Pons (tissue), 1 donor: ENCODE measurements around the gene DNMT1.

Experiments
- DNase-seq: peaks from one replicate; pipeline ENCODE4 v3.0.0-alpha.2; 2016; ENCODE audit warnings: low spot score

DNMT1 gene

GRCh38 chr19:10113592-10113963 is 81.2 kb downstream of the DNMT1 start:
- DNase-seq = no peak

GRCh38 chr19:10112895-10113591 is 81.7 kb downstream of the DNMT1 start:
- no peak for DNase-seq

- DNase-seq = no peak
These were observed 82.6 kb downstream of the DNMT1 start for GRCh38 chr19:10112037-10112761.

- DNase-seq = peak; percentile 59
These were observed 83.3 kb downstream of the DNMT1 start, which contains the start of gene P2RY11 for GRCh38 chr19:10111405-10111811. TSS of gene P2RY11 (plus strand) at chr19:10111693. CDS start at chr19:10111722, 29 bp downstream.

- DNase-seq = no peak
These were observed 83.8 kb downstream of the DNMT1 start for GRCh38 chr19:10110972-10111317.

DNA sequence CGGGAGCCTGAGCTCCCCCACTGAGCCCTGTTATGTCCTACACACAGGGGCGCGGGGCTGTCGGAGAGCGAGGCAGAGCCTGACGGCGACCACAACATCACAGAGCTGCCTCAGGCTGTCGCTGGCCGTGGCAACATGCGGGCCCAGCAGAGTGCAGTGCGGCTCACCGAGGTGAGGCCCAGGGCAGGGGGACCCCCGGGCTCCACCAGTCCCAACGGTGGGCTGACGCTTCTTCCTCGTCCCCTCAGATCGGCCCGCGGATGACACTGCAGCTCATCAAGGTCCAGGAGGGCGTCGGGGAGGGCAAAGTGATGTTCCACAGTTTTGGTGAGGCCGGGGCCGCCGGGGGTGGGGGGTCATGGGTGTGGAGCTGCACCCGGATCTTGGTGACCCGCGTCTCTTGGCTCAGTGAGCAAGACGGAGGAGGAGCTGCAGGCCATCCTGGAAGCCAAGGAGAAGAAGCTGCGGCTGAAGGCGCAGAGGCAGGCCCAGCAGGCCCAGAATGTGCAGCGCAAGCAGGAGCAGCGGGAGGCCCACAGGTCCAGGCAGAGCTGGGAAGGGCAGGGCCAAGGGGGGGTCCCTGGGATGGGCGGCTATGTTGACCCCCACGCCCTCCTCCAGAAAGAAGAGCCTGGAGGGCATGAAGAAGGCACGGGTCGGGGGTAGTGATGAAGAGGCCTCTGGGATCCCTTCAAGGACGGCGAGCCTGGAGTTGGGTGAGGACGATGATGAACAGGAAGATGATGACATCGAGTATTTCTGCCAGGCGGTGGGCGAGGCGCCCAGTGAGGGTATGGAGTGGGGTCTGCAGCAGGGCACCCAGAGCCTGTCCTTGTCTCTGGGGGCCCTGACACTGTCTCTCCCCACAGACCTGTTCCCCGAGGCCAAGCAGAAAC is 84.4 kb downstream of the DNMT1 start:
- DNase-seq = no peak

- no peak for DNase-seq
These were observed 85.2 kb downstream of the DNMT1 start for GRCh38 chr19:10109528-10109927.

DNA sequence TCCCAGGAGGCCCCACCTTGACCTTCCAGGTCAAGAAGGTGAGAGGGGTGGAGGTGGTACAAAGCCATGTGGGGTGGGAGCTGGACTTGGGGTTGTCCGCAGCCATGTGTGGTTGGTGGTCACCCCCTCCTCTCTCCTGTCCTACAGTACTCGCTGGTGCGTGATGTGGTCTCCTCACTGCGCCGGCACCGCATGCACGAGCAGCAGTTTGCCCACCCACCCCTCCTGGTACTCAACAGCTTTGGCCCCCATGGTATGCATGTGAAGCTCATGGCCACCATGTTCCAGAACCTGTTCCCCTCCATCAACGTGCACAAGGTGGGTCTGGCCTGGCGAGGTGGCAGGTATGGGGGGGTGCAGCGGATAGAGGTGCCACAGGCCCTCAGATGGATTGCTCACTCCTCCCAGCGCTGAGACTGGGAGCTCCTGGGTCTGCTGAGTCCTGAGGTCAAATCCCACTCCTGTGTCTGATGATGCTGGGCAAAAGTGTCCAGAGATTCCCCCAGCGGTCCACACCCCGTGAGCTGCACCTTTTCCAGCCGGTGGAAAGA is 86.9 kb downstream of the DNMT1 start:
- no peak for DNase-seq

DNA sequence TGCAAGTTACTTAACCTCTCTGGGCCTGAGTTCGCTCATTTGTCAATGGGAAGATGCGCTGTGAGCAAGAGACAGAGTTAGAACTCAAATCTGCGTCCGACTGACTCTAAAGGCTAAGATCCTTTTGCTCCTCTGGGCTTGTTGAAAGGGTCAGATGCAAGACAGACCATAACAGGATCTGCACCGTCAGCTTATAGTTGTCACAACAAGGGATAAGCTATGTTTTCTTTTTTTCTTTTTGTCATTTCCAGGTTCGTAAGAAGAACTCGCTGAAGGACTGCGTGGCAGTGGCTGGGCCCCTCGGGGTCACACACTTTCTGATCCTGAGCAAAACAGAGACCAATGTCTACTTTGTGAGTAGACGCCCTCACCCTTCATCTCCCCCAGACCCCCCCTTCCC is 87.5 kb downstream of the DNMT1 start:
- DNase-seq = no peak

DNA sequence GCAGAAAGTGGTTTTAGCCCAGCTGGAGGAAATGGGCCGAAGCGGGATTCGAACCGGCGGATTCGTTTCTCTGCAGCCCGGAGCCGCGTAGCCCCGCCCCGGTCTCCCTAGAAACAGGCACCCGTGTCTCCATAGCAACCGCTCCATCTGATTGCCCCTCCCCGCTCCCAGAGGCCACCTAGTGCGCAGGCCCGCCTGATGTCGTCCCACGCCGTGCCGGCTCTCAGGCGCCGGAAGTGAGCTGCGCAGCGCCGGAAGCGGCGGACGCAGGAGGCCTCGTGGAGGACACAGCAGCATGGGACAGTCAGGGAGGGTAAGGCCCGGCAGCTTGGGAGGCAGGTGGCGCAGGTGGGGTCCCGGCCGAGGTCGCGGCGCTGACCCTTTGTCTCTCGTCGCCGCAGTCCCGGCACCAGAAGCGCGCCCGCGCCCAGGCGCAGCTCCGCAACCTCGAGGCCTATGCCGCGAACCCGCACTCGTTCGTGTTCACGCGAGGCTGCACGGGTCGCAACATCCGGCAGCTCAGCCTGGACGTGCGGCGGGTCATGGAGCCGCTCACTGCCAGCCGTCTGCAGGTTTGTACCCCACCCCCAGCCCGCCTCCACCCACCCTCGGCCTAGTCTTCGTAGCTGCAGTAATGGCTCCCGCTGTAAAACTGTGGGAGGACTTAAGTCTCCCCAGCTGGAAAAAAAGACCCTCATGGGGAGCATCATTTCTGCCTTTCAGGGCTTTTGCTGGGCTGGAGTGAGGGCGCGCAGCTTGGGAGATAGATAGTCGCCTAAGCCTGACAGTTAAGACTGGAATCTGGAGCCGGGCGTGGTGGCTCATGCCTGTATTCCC is 88.4 kb downstream of the DNMT1 start, which contains the start of gene PPAN:
Gene PPAN, plus strand, starts transcription at position 263 of the 837 bp plus-strand sequence. Its CDS starts 33 bp downstream, at position 296.
- peak; percentile 98 for DNase-seq

- no peak for DNase-seq
These were observed 89.1 kb downstream of the DNMT1 start for GRCh38 chr19:10105509-10106099.

- no peak for DNase-seq
These were observed 89.9 kb downstream of the DNMT1 start for GRCh38 chr19:10104665-10105508.

- DNase-seq = no peak
These were observed 90.6 kb downstream of the DNMT1 start for GRCh38 chr19:10104130-10104513.

DNA sequence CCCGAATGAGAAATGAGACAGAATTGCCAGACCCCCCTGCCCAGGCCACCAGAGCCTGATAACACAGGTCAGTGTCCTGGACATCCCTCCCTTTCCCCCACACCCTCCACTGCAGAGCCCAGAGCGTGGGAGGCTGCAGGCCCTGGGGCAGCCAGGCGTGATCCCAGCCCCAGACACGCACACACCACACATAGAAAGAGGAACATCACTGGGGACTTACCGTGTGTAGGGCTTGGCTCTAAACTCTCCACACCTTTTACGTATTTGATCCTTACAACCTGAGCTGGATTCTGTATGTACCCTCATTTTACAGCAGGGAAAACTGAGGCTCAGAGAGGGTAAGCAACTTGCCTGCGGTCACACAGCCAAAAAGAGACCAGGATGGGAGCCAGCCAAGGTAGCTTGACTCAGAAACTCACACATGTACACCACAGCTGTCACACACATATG is 91.9 kb downstream of the DNMT1 start:
- DNase-seq = no peak

DNA sequence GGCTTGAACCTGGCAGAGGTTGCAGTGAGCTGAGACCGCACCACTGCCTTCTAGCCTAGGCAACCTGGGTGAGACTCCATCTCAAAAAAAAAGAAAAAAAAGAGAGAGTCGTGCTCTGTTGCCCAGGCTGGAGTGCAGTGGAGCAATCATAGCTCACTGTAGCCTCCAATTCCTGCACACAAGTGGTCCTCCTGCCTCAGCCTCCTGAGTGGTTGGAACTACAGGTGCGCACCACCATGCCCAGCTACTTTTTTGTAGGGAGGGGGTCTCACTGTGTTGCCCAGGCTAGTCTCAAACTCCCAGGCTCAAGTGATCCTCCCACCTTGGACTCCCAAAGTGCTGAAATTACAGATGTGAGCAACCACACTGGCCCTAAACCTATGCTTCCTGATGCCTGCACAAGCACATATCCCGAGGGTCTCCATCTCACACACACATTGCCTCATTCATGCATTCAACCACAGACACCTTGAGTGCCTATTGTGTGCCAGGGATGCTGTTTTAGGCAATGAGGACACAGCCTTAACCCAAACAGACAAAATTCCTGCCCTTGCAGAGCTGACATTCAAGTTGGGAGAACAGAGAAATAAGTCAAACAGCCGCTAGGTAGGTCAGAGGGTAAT is 94.5 kb downstream of the DNMT1 start:
- DNase-seq = no peak

GRCh38 chr19:10096615-10096963 is 98.2 kb downstream of the DNMT1 start:
- DNase-seq = no peak

DNA sequence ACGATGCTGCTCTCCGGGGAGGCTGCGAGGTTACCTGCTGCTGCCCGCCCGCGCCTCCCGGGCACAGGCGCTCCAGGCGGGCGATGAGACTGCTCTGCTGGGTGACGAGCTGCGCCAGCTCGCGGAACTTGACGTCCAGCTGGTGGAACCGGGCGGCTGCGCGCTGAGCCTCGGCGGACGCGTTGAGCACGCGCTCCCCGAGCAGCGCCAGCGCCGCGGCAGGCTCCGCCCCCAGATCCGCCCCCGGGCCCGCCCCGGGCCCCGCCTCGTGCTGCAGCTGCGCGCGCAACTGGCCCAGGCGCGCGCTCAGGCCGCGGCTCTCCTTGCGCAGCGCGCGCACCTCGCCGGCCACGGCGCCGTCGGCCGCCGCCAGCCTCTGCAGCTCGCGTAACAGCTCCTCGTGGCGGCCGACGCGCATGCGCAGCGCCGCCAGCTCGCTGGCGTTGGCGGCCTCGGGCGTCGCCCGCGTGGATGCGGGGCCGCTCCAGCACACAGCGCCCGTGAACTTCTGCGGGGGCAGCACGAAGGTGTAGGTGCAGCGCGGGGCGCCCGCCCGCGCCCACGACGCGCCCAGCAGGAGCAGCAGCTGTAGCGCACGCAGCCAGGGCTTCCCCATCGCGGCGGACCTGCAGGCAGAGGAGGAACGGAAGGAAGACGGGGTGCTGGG is 98.7 kb downstream of the DNMT1 start:
- peak; percentile 84 for DNase-seq

DNA sequence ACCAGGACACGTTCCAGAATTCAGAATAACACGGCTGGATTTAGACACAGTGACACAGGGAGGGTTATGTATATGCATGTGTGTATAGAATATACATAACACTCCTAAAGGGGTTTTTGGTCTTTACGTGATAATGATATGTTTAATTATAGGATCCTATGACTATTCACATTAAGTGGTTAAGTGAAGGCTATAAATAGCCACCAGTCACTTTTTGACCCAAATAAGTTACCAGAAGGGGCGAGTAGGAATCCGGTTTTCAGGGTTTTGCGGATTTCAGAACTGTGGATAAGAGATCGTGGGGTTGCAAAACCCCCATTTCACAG is 99.2 kb downstream of the DNMT1 start:
- peak; percentile 49 for DNase-seq
